HFF-Myc (cell line): ENCODE measurements around the gene PHLDB3.

Experiments used
- DNase-seq: peaks from one replicate; pipeline ENCODE4 v3.0.0-alpha.2; 2011; ENCODE audit warnings: low read depth; ENCODE audit errors: extremely low read depth
- H3K4me3 ChIP-seq: replicated peaks from 2 replicates; pipeline ENCODE4 v1.5.1; 2011; ENCODE audit warnings: low read depth, mild to moderate bottlenecking, control low read depth, low read length
- CTCF ChIP-seq: IDR thresholded peaks from 2 replicates; pipeline ENCODE4 v1.5.1; 2012; ENCODE audit warnings: mild to moderate bottlenecking, low read depth, low read length, control low read depth; ENCODE audit errors: missing control alignments

The PHLDB3 gene

GRCh38 chr19:43430142-43430710 is 74.3 kb downstream of the PHLDB3 start:
- DNase-seq = no peak
- no peak overlapping the region for H3K4me3 ChIP-seq
- peak; percentile 24 for TF ChIP-seq CTCF

GRCh38 chr19:43429395-43429794 is 75.2 kb downstream of the PHLDB3 start:
- no peak for DNase-seq
- H3K4me3 ChIP-seq = no peak overlapping the region
- TF ChIP-seq CTCF = no peak

- TF ChIP-seq CTCF = peak; percentile 48
- no peak for DNase-seq
Observed at GRCh38 chr19:43425567-43426392, 78.8 kb downstream of the PHLDB3 start.

More at GRCh38 chr19:43425567-43426392, 78.8 kb downstream of the PHLDB3 start:
- H3K4me3 ChIP-seq = no peak overlapping the region
